H1 (cell line): ENCODE measurements around the gene INF2. TPM values are rescaled to one million over a fixed set of nuclear protein-coding genes. Genes with fewer than 3 reads are reported as not detected.

Source experiments
- BACH1 ChIP-seq: IDR thresholded peaks from 2 replicates; pipeline ENCODE4 v1.6.1; 2012; ENCODE audit warnings: low read length, improper control_type of control experiment
- BCL11A ChIP-seq, 2 experiments: IDR thresholded peaks; one replicate each; pipeline ENCODE4 v1.6.1; 2011; ENCODE audit warnings: low read depth in 2 of 2, low read length in 2 of 2, mild to moderate bottlenecking in 2 of 2
- GABPA ChIP-seq: IDR thresholded peaks from 2 replicates; pipeline ENCODE4 v1.6.1; 2011; ENCODE audit warnings: mild to moderate bottlenecking, low read length, moderate library complexity, borderline replicate concordance; ENCODE audit not compliant: insufficient read depth
- PHF8 ChIP-seq: fragments of 200-600 bp; sonication (generic); conservative IDR thresholded peaks from 2 replicates; pipeline ENCODE4 v1.7.1; 2012; ENCODE audit warnings: low read depth, mild to moderate bottlenecking, inconsistent platforms, low read length, moderate library complexity
- TAF1 ChIP-seq: IDR thresholded peaks from 2 replicates; pipeline ENCODE4 v1.6.1; 2011; ENCODE audit warnings: mild to moderate bottlenecking, low read depth, low read length
- TCF12 ChIP-seq: IDR thresholded peaks from 2 replicates; pipeline ENCODE4 v1.6.1; 2011; ENCODE audit warnings: low read depth, mild to moderate bottlenecking, low read length
- YY1 ChIP-seq: IDR thresholded peaks from 2 replicates; pipeline ENCODE4 v1.6.1; 2011; ENCODE audit warnings: low read depth, mild to moderate bottlenecking, low read length
- polyA plus RNA-seq, 7 experiments: library from polyadenylated mRNA; depleted of rRNA in 3 of 7; stranded (reverse) in 5 of 7; unstranded in 2 of 7; fragments of >200 nt in 5 of 7; fragments of 200-250 nt in 2 of 7; gene quantifications; 1 replicate in 5 of 7; 2 replicates in 1 of 7; 4 replicates in 1 of 7; pipeline versions ENCODE4 v1.2.1 to v1.2.3, GENCODE V29; 2011 to 2013; ENCODE audit warnings: missing spikeins in 2 of 7, mixed read lengths in 2 of 7
- total RNA-seq: library from RNA; stranded (reverse); fragmentation: NEBNext Ultra II Directional; extraction: Animal tissue kit (Norgen Biotek cat#: 25700); gene quantifications from 2 replicates; pipeline ENCODE4 v1.2.1, GENCODE V29; 2021
- TF ChIP-seq, protein P1 (sequence below): IDR thresholded peaks from 2 replicates; pipeline ENCODE4 v1.6.1; 2012; ENCODE audit warnings: low read length, inconsistent platforms
- TF ChIP-seq, protein P2 (sequence below), 3 experiments: IDR thresholded peaks; 1 replicate in 2 of 3; 2 replicates in 1 of 3; pipeline versions ENCODE4 v1.5.1 to v1.6.1; 2011; ENCODE audit warnings: low read length in 3 of 3, mild to moderate bottlenecking in 3 of 3, inconsistent platforms in 2 of 3, low read depth in 1 of 3, moderate library complexity in 1 of 3; ENCODE audit not compliant: insufficient read depth in 1 of 3; ENCODE audit errors: control extremely low read depth in 1 of 3

Gene INF2
- total and polyA plus RNA-seq, 2 of the 8 experiments (the other 6 are each of a cell fraction or from before 2014, with no cell fraction given): 29.1 to 59.5 TPM

DNA sequence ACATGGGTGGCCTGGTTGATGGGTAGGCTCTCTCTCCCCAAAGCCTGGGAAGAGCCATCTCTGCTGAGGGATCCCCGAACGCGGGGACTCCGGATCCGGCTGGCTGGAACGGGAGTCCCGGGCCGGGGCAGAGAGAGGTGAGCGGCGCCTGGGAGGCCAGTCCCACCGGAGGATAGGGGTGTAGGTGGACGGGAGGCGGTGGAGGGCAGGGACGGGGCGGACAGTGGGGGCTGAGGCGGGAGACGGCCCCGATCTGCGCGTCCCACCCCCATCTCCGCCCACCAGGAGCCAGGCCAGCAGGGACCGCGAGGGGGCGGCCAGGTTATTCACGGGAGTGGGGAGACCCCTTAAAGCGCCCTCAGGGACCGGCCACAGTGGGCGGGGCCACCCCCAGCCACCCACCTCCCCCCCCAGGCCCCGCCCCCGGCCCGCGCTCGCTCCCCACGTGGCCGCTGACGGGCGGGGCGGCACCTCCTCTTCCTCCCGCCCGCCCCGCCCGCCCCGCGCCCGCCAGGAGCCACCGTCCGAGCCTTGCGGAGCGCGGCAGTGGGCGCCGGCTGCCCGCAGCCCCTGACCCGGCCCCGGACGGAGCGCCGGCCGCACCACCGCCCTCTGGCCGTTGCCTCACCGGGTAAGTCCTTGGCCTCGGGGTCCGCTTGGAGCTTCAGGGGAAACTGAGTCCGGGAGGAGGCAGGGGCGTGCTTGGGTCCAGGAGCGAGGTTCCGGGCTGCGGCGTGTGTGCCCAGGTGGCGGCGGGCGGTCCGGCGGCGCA, at the start of gene INF2 (continued):
- TF ChIP-seq, protein P1, sequence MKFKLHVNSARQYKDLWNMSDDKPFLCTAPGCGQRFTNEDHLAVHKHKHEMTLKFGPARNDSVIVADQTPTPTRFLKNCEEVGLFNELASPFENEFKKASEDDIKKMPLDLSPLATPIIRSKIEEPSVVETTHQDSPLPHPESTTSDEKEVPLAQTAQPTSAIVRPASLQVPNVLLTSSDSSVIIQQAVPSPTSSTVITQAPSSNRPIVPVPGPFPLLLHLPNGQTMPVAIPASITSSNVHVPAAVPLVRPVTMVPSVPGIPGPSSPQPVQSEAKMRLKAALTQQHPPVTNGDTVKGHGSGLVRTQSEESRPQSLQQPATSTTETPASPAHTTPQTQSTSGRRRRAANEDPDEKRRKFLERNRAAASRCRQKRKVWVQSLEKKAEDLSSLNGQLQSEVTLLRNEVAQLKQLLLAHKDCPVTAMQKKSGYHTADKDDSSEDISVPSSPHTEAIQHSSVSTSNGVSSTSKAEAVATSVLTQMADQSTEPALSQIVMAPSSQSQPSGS: no peak
- TF ChIP-seq TAF1: peak; percentile 33; the same call in 1 of the 2 replicates
- no peak for TF ChIP-seq YY1
- no peak for TF ChIP-seq GABPA
- no peak for TF ChIP-seq TCF12
- TF ChIP-seq PHF8: peak; percentile 37; the same call in 1 of the 2 replicates
- TF ChIP-seq, protein P2, sequence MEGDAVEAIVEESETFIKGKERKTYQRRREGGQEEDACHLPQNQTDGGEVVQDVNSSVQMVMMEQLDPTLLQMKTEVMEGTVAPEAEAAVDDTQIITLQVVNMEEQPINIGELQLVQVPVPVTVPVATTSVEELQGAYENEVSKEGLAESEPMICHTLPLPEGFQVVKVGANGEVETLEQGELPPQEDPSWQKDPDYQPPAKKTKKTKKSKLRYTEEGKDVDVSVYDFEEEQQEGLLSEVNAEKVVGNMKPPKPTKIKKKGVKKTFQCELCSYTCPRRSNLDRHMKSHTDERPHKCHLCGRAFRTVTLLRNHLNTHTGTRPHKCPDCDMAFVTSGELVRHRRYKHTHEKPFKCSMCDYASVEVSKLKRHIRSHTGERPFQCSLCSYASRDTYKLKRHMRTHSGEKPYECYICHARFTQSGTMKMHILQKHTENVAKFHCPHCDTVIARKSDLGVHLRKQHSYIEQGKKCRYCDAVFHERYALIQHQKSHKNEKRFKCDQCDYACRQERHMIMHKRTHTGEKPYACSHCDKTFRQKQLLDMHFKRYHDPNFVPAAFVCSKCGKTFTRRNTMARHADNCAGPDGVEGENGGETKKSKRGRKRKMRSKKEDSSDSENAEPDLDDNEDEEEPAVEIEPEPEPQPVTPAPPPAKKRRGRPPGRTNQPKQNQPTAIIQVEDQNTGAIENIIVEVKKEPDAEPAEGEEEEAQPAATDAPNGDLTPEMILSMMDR (IDR thresholded peaks at IDR 0.05; ENCODE audit: control extremely low read depth in 1 of 3, insufficient read depth in 1 of 3, low read depth in 1 of 3, low read length in 3 of 3): no peak
- 0 out of 2 replicates have a peak, but pooled peaks have one; percentile 19 for TF ChIP-seq BACH1
- TF ChIP-seq BCL11A (IDR thresholded peaks at IDR 0.05; ENCODE audit: low read depth in 2 of 2, low read length in 2 of 2): no peak
- TF ChIP-seq, all 59 proteins: peak for 5
